Stomach (tissue), 4 donors: ENCODE results near the gene KAZALD1.

ENCODE experiments used
- CTCF ChIP-seq, 7 experiments: fragments of 450-650 bp in 4 of 7; fragments of 200-600 bp in 3 of 7; sonication (generic) in 3 of 7; IDR thresholded peaks; one replicate each; pipeline ENCODE4 v1.5.1; 2016 to 2019; ENCODE audit warnings: antibody characterized with exemption in 7 of 7, control low read depth in 2 of 7, mild to moderate bottlenecking in 1 of 7
- POLR2A ChIP-seq, 4 donors: fragments of 450-650 bp; IDR thresholded peaks; one replicate each; pipeline ENCODE4 v1.6.1; 2016; ENCODE audit warnings: antibody characterized with exemption in 4 of 4, control low read depth in 2 of 4, mild to moderate bottlenecking in 1 of 4, moderate library complexity in 1 of 4

GRCh38 chr10:101038484-101038883 lies 23.3 kb upstream of the KAZALD1 start:
- TF ChIP-seq POLR2A (IDR thresholded peaks at IDR 0.05) (no peak), CTCF (IDR thresholded peaks at IDR 0.05) (no peak)
